ENCODE data around the gene NDEL1.

The NDEL1 gene

DNA sequence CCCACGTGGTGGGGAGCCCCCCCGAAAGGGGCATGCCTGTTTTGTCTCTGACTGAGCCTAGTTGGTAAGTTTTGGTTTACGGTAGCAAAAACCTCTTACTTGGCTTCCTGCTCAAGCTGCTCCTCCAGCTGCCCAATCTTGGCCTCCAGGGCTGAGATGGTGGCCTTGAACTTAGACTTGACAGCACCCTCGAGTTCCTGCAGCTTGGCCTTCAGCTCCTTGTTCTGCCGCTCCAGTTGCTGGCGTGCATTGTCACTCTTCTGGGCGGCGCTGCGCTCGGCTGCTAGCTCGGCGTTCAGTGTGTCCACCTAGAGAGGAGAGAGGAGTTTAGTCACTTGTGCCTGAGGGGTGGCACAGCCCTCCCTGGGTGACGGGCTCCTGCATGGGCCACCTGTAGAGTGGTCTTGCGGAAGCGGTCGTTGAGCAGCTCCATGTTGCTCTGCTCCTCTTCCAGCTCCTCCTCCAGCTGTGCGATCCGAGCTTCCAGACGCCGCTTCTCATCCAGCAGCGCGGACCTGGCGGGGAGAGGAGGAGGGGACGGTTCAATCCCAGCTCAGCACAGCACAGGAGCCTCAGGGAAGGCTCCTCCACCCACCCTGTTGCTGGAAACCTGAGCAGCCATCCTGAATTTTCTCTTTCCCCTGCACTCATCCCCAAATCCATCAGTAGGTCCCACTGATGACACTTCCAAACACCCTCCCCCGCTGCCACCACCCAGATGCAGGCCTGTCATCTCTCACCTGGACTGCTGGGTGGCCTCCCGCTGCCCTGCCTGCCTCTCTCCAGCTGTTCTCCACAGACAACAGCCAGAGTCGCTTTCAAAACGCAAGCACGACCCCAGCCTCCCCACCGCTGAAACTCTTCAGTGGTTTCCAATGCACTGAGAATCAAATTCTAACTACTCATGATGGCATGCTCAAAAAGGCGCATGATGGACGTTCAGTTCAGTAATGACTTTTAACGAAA lies 44.6 kb downstream of the NDEL1 start:
- no peak for DNase-seq

DNA sequence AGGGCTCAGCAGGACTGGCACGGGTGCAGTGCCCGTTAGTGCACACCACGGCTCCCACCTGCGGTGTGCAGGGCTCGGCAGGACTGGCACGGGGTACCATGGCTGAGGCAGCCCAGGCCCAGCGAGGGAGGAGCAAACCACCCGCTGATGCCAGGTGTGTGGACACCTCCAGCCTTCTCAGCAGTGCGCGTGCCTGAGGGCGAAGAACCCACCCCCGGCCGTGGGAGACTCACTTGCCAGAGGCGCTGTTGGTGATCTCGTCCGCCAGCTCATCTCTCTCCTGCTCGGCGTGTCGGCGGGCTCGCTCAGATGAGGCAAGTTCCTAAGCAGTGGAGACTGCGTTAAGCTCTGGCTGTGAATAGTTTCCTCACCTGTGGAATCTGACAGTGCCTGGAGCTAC lies 45.4 kb downstream of the NDEL1 start:
- no peak for DNase-seq

DNA sequence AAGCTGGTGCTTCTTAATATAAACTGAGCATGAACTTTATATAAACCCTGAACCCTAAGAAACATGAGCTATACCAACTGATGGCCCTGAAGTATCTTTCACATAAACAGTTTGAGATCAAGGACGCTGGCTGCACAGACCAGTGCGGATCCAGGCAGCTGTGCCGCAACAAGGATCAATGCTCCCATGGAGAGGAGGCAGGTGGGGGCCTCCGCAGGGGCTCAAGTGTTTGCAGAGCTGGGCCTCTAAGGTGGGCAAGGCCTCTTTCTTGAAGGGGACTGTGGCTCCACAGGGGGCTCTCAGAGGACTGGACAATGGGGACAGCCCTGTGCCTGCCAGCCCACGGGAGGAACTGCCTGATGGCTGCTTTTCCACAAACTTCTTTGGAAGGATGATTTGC lies 46.0 kb downstream of the NDEL1 start:
- DNase-seq, result no peak

DNA sequence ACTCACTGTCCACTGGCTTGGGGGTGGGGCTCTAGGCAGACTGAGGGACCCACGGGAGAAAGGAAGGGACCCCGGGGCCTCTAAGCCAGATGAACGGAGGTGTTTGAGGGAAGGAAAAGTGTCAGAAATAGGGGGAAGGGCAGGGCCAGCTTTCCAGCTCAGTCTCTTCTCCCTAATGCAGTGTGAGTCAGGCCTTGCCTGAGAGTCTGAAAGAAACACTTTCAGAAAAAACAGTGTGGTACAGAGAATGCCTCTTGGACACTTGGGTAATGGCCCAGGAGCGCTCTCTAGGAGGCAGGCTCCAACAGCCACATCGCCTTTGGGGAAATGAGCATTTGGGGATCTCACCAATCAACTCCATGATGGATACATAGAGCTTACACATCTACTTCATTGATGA lies 46.9 kb downstream of the NDEL1 start:
- no peak for DNase-seq

DNA sequence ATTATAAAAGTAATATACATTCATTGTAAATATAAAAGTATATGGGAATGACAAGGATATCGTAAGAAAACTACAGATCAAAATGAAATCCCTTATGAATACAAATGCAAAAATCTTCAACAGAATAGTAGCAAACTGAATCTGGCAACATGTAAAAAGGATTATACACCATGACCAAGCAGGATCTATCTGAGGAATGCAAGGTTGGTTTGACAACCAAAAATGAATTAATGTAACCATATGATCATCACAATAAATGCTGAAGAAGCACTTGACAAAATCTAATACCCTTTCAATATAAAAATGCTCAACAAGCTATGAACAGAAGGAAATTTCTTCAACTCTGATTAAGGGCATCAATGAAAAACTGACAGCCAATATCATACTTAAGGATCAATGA lies 48.8 kb downstream of the NDEL1 start:
- DNase-seq, result no peak

DNA sequence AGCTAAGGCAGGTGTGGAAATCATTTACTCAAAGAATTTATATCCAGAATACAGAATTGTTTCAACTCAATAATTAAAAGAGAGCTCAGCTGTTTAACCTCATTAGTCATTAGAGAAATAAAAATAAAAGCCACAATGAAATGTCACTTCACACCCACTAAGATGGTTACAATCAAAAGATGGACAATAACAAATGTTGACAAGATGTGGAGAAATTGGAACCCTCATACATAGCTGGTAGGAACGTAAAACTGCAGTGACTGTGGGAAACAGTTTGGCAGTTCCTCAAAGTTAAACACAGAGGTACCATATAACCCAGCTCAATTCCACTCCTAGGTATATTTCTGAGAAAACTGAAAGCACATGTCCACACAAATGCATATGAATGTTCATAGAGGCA lies 49.8 kb downstream of the NDEL1 start:
- DNase-seq, result no peak

DNA sequence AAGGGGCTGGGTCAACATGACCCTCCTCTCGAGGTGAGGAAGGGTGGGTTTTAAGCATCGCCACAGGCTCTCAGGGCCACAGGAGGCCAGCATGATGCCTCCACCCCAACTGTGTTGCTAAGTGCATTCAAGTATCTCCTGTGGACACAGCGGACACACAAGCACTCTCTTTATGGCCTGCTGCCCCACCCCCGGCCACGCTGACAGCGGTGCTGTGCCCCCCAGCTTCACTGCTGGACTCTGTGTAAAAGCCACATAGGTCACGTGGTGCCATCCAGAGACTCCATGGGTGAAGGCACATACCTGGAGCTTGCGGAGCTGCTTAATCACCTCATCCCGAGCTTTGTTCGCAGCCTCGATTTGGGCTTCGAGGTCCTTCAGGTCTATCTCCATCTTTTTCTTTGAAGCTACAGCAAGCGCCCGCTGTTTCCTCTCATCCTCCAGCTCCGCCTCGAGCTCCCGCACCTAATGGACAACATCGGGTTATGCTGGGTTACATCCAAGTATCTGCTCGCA lies 51.5 kb downstream of the NDEL1 start:
- no peak for DNase-seq

DNA sequence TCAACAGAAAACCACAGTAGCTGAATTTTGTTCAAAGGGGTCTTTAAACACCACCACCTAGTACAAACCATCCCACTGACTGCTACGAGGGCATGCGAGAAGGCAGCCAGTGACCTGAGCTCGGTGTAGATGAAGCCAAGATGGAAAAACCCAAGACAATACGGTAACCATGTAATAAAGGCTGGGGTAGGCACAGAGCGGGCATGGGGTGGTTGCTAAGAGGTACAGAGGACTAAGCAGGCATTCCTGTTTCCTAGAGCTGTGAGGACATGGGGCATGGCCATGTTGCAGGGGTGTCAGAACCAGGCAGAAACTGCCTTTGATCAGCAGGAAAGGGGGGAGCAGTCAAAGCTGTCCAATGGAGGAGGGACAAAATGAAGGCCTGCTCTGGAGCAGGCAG lies 52.1 kb downstream of the NDEL1 start:
- DNase-seq, result no peak

DNA sequence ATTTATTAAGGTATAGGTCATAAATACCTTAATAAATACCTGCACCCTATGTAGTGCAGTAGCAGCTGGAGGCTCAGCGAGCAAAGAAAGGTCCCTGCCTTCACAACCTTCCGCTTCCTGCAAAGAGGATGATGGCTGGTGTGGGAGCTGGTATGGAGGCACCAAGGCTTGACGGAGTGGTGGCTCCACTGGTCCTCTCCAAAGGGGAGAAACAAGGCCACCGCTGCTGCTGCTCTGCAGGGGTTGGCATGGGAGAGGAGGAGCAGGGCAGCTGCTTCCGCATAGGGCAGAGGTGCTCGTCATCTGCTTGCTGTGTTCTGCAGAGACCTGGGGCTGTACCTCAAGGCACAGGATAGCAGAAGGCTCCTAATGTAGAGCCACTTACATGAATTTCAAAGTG lies 52.8 kb downstream of the NDEL1 start:
- no peak for DNase-seq

DNA sequence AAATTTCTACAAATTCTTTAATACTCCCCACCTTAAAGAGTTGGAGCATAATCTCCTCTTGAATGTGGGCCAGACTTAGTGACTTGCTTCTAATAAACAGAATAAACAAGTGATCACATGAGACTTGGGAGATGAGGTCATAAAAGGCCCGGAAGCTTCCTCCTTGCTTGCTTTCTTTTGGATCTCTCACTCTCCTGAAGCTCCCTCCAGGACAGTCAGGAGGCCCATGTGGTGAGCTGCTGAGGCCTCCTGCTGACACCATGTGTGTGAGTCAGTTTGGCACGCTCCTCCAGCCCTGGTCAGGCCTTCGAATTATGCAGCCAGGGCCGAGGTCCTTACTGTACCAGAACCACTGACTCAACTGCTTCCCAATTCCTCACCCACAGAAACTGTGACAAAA lies 53.2 kb downstream of the NDEL1 start:
- DNase-seq, result no peak

DNA sequence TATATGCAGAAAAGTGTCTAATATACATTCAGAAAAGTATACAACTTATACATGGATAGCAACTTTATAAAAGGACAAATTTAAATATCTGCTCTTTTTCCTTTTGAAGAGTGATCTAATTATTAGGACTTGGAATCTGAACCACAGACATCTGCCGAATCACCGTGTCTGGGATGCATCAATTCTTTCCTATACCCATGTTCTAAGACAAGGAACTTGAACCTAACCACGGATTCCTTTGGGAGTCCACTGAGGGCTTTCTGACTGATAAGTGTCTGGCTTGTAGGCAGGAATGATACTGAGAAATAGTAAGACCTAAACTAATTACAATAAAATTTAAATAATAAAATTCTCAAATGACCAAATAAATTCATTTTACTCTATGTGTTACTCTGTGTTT lies 54.2 kb downstream of the NDEL1 start:
- no peak for DNase-seq

DNA sequence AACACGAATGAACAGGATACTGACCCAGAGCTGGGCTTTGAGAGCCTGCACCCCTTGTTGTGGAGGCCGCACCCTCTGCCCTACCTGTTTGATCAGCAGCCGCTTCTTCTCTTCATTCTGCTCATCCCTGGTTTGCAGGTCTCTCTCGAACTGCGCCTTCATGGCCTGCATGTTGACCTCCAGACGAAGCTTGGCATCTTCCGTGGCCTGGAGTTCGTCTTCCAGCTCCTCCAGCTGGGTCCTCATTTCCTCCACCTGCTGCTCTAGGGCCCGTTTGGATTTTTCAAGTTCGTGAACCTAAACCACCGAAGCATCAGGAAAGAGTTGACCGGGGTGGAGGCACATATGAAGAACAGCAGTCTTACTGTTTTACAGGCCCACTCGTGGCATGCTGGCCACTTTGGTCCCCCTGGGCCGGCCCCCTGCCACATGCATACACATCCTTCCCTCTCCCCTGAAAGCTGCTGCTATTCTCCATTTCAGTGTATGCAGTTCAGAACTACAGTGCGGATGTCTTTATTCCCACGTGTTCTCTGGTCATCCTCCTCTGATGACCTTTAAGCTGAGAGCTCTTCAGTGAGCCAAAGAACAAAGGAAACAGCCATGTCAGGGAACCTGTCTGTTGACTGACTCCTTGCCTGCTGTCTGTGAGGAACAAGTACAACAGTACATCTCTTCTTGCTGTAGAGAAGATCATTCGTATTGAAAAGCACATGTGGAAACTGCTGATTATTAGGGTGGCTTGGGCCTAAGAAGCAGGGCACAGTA lies 54.8 kb downstream of the NDEL1 start:
- DNase-seq, result no peak

DNA sequence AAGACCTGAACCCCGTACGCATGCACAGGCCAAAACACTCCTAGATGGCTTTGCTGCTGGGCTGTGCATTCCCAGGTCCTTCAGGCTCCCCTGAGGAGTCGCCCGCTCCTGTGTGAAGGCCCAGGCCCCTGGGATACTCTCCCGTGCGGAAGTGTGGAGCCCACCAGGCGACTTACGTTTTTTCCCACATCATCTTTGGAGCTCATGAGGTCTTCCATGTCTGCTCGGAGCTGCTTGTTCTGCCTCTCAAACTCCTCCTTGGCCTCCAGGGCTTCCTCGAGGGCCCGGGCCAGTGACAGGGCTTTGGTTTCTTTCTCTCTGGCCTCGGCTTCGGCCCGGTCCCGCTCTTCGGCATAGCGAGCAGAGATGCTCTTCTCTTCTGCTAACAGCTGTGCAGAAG lies 56.4 kb downstream of the NDEL1 start:
- no peak for DNase-seq

DNA sequence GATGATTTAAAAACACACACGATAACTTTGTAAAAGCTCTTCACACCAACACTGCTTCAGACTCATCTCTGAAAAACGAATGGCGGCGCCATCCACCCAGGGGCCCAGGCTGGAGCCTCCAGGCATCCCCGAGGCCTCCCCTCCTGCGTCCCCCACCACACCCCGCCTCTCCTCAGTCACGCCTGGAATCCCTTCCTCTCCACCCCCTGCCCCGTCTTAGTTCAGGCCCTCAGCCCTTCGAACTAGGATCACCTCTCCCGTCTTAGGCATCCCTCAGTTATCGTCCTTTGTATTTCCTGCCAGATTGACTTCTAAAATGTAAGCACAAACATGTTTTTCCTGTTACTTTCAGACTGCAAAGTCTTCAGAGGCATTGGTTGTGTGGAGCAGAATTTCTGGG lies 58.3 kb downstream of the NDEL1 start:
- no peak for DNase-seq

DNA sequence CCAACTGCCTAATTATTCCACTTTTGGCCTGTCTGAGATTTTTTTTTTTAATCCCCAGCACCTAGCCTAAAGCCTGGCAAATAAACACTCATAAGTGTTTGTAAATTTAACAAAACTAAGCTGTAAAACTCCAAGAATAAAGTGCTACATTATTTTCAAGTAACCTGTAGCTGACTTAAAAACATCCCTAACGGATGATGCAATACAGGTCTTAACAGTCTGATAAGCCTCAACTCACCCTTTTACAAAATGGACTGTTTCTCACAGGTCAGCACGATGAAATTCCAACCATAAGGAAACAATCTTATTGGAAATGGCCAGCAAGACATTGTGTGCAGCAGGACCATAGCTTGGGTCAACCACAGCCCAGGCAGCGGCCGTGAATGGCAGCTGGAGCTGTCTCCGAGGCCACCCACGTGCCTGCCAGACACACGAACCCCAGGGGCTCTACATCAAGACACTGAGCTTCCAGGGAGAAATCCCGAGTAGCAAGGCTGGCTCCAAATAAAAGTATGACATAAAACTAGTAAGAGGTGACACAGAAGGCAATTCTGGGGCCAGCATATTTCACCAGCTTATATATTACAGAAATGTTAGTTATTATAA lies 58.9 kb downstream of the NDEL1 start:
- no peak for DNase-seq

DNA sequence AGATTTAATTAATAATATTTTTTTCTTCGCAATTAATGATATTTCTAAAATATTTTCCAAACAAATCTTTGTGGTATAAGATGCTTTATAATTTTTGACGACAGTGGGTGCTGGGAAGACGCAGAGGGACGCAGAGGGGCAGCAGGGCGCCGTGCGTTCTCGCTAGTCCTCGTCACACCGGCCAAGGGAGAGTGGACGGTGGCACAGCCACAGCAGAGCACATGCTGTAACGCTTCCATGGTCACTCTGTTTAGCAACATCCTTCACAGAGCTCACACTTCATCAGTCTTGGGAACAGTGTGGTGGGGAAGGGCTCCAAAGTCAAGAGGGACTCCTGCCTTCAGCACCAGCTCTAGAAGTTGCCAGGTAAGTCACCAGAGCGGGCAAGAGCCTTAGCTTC lies 60.4 kb downstream of the NDEL1 start:
- no peak for DNase-seq

DNA sequence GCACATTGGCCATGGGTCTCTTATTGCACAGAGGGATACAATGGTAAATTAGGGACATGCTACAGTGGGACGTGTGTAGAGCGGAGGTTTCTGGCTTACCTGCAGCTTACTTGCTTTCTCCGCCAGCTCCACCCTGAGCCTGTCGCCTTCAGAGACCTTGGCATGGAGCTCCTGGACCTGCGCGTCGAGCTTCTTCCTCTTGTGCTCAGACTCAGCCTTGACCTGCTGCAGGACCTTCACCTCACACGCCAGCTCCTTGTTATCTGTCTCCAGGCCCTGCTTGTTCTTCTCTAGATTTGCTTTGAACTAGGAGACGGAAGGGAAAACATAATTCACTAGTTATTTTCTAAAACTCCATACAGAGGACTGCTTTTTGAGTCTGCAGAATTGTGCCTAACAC lies 63.5 kb downstream of the NDEL1 start:
- DNase-seq, result no peak

DNA sequence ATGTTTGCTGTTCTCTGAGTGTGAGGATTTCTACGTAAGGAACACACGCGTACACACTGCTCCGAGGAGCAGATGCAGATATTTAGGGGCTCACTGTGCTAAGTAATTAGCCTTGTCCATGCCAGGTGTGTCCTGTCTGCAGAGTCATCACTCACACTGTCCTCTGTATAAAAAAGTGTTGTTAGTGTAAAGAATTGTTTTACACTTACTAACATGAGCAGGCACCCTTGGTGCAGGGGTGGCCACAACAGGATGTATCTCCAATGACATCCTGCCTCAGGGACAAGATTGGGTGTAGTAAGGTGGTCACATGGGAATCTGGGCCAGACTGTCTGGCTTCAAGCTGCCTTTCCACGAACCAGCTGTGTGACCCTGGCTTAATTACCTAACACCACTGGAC lies 63.9 kb downstream of the NDEL1 start:
- no peak for DNase-seq

DNA sequence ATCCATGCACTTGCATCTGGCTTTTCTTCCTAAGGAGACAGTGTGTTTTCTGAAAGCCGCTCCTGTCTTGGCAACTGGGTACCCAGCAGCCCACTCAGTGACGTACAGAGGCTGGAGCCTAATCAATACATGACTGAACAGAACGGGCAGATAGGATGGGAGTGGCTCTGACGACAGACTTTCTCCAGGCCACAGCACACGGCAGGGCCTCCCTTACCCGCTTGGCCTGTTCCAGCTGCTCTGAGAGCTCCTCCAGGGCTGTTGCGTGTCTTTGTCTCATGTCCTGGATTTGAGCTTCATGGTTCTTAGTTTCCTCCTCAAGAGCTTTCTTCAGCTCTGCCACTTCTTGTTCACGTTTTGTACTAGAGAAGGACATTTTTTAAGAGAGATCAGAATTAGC lies 64.9 kb downstream of the NDEL1 start:
- DNase-seq, result no peak

DNA sequence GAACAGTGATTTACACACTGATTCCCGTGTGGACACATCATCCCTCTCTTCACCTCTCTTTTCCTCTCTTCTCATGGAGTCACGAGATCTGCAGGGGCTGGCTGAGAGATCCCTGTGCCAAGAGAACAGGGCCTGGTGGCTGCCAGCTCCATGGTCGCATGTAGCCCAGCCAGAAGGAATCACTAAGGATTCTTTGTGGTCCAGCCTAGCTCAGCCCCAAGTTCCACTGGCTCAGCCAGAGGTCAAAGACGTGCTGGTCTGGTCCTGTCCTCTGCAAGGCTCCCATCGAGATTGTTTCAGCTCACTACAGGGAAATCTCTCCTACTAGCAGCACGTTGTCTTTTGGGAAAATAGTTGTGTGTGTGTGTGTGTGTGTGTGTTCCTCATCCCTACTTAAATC lies 66.4 kb downstream of the NDEL1 start:
- no peak for DNase-seq

DNA sequence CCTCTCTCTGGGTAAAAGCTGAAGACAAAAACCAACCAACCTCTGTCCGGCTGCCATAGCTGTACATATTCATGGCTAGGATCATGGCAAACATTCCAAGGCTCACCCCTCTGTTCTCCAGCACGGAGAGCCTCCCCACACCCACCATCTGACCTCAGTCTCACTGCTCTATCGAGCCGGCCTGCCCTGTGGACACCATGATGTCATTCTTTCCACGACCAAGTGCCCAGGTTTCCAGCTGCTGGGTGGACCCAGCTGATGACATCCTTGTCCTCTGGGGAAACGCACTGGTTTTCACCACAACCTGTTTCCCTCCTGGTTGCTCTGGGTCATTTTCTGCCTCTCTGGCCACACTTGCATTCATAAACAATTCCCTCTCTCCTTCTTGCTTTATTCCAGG lies 67.7 kb downstream of the NDEL1 start:
- DNase-seq, result no peak

DNA sequence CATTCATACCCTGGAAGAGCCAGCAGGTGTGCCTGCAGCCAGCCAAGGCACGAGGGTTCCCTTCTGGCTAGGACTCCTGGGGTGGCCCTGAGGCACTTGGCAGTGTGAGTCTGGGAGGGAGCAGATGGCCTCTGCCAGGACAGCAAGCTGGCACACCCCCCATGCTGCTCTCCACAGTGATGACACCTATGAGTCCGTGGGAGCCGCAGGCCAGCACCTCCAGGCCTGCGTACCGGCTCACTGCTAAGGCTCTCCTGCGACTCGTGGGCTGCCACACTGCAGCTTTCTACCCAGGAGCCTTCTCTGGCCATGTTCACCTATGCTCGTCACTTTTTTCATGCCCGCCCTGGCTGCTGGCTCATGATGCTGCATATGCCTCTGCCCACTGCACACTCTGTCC lies 68.1 kb downstream of the NDEL1 start:
- DNase-seq, result no peak

DNA sequence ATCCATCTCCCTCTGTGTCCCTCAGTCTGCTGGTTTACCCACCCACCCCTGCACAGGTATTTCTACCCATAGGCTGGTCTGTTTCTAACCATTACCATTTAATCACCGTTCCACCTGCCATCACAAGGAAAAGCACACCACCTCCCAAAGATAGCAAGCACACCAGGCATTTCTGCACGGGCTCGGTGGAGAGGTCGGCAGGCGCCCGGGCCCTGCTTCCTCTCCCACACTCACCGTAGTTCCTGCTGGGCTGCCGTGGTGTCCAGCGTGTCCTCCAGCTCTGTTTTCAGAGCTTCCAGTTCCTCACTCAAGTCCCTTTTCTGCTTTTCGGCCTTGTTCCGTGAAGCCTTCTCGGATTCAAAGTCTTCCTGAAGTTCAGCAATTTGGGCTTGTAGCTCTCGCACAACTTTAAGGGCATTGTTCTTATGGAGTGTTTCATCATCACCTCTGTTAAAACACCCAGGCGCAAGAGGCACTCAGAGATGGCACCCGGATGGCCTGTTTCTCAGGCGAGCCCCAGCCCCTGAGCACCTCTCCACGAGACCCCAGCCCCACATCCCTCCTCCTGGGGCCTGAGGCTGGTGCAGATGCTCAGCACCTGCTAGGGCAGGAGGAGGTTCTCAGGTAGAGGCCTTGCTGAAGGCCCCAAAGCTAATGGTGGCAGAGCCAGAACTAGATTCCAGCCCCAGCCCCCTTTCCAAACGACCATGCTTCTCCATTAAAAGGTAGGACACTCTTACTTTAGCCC lies 69.0 kb downstream of the NDEL1 start:
- no peak for DNase-seq

Data from NCI-H2029 (cell line).